Spinal cord (tissue), 10 donors: ENCODE results near the gene PRR12. TPM values are rescaled to one million over a fixed set of nuclear protein-coding genes. Genes with fewer than 3 reads are reported as not detected.

Source experiments
- DNase-seq, 6 donors: peaks; one replicate each; pipeline versions ENCODE4 v3.0.0 to v3.0.0-alpha.2; 2013 to 2015; ENCODE audit warnings: low spot score in 6 of 6, low read depth in 4 of 6
- H3K27ac ChIP-seq: one replicate; pipeline ENCODE4 v1.5.1; 2013; ENCODE audit warnings: low read depth, low read length, control low read depth
- H3K27me3 ChIP-seq: one replicate; pipeline ENCODE4 v1.6.1; 2013; ENCODE audit warnings: low read length; ENCODE audit not compliant: control insufficient read depth, insufficient read depth
- H3K36me3 ChIP-seq: one replicate; pipeline ENCODE4 v1.6.1; 2013; ENCODE audit warnings: low read length; ENCODE audit not compliant: control insufficient read depth, insufficient read depth
- H3K4me1 ChIP-seq: one replicate; pipeline ENCODE4 v1.6.1; 2013; ENCODE audit warnings: low read length; ENCODE audit not compliant: control insufficient read depth, insufficient read depth
- H3K4me3 ChIP-seq: one replicate; pipeline ENCODE4 v1.5.1; 2013; ENCODE audit warnings: low read depth, low read length, control low read depth
- H3K9me3 ChIP-seq: one replicate; pipeline ENCODE4 v1.6.1; 2013; ENCODE audit warnings: low read length; ENCODE audit not compliant: control insufficient read depth, insufficient read depth
- WGBS: methylation state at CpG from one replicate; pipeline ENCODE4 v1.1.5; 2013; ENCODE audit warnings: missing lambda C conversion rate; ENCODE audit not compliant: insufficient coverage; 5-methylcytosine and 5-hydroxymethylcytosine counted together
- polyA plus RNA-seq, 2 donors: library from polyadenylated mRNA; unstranded; fragments of 120-200 nt; gene quantifications; one replicate each; pipeline ENCODE4 v1.2.1, GENCODE V29; 2013; ENCODE audit not compliant: insufficient read length in 2 of 2
- total RNA-seq, 2 donors: library from RNA; depleted of rRNA in 1 of 2; stranded (reverse); fragments of 120-200 nt in 1 of 2; fragments of >200 nt in 1 of 2; gene quantifications; one replicate each; pipeline versions ENCODE4 v1.2.3 to v1.2.4, GENCODE V29; 2013 to 2014
- donor health status: healthy.

PRR12 gene
- total and polyA plus RNA-seq, 4 donors, result 6.6 to 42.3 (median 22.9) TPM

- Histone ChIP-seq H3K27me3 (no peaks in the 10 kb centered on the region), H3K9me3 (no peaks in the 10 kb centered on the region), H3K4me3 (no peak overlapping the region), H3K36me3 (peaks cover 23% of the 10 kb centered on the region), H3K27ac (no peak overlapping the region), H3K4me1 (peaks cover 4% of the 10 kb centered on the region)
- no peak for DNase-seq
- no CpG with 5 or more reads among the region's 2 CpGs for WGBS
Observed at GRCh38 chr19:49574206-49574755, 16.7 kb upstream of the PRR12 start.

DNA sequence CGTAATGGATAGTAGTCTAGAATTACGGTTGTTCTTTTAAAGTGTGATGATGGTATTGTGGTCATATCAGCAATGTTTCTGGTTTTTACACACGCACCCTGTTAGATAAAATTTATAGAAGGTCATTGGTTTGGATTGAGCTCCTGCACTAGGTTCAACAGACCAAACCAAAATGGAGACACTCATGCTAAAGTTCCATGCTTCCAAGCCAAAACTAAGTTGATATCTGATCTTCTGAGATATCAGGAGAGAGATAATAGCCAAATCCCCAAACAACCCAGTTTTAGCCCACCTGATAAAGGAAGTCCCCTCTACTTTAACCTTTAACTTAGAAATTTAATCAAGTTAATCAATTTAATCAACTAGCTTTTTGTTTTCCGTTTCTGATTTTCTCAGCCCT lies 11.8 kb upstream of the PRR12 start:
- no CpG with 5 or more reads among the region's 4 CpGs for WGBS
- H3K4me3 ChIP-seq, result no peak overlapping the region
- peaks cover 13% of the 10 kb centered on the region for H3K4me1 ChIP-seq
- DNase-seq, result no peak
- no peak overlapping the region for H3K27ac ChIP-seq
- peaks cover 15% of the 10 kb centered on the region for H3K36me3 ChIP-seq
- H3K9me3 ChIP-seq, result no peaks in the 10 kb centered on the region
- no peaks in the 10 kb centered on the region for H3K27me3 ChIP-seq

DNA sequence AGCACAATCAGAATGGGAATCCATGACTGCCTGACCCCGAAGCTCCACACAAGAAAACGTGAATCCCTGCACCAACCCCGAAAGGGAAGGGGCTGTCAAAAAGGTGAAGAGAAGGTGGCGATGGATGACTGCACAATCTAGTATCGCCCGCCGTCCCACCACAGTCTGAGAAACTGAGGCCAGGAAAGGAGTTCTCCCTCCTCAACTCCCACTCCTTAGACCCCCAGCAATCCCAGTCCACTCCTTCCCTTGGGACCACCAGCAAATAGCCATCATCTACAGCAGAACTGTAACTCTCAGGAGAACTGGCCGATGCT lies 11.1 kb upstream of the PRR12 start:
- no peaks in the 10 kb centered on the region for H3K27me3 ChIP-seq
- 0% methylated on average over 2 of the region's 8 CpGs for WGBS
- H3K4me1 ChIP-seq, result peaks cover 16% of the 10 kb centered on the region
- peak overlapping the region; percentile 92 for H3K4me3 ChIP-seq
- peaks cover 10% of the 10 kb centered on the region for H3K36me3 ChIP-seq
- DNase-seq, result no peak
- H3K9me3 ChIP-seq, result no peaks in the 10 kb centered on the region
- peak overlapping the region; percentile 69 for H3K27ac ChIP-seq

- Histone ChIP-seq H3K27me3 (no peaks in the 10 kb centered on the region), H3K4me1 (peaks cover 21% of the 10 kb centered on the region), H3K36me3 (peaks cover 8% of the 10 kb centered on the region), H3K27ac (peak within 1 kb of the TSS; percentile 69), H3K4me3 (peak within 1 kb of the TSS; percentile 92), H3K9me3 (no peaks in the 10 kb centered on the region)
- DNase-seq, result peak in 5 of 6 donors; percentile 90 to 99 (median 94)
- 6% methylated on average over 17 of the region's 31 CpGs for WGBS
Observed at GRCh38 chr19:49580264-49581006, 10.5 kb upstream of the PRR12 start, which contains the start of gene NOSIP. TSS of gene NOSIP (minus strand) at chr19:49580556. CDS start at chr19:49560691, 19,865 bp downstream.

- H3K36me3 ChIP-seq, result peaks cover 3% of the 10 kb centered on the region
- WGBS, result 18% methylated on average over 8 of the region's 15 CpGs
Observed at GRCh38 chr19:49581007-49581508, 9.9 kb upstream of the PRR12 start, which contains the start of gene PRRG2. TSS of gene PRRG2 (plus strand) at chr19:49581316. CDS start at chr19:49583220, 1,904 bp downstream.

DNA sequence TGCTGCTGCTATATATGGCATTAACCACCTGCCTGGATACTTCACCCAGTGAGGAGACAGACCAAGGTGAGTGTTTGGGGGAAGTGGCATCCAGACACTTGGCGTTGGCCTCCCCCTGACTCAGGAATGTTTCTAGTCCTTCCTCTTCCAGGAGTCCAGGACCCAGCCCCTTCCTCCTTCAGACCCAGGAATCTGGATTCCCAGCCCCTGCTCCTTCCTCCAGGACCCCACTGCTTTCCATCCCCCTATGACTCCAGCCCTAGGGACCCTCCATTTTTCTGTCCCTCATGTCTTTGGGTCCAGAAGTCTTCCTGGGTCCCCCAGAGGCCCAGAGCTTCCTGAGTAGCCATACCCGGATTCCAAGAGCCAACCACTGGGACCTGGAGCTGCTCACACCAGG lies 7.7 kb upstream of the PRR12 start:
- Histone ChIP-seq H3K27me3 (no peaks in the 10 kb centered on the region), H3K27ac (no peak overlapping the region), H3K36me3 (no peaks in the 10 kb centered on the region), H3K9me3 (no peaks in the 10 kb centered on the region), H3K4me3 (no peak overlapping the region), H3K4me1 (peaks cover 24% of the 10 kb centered on the region)
- WGBS, result no CpG with 5 or more reads among the region's 2 CpGs
- no peak for DNase-seq

More at GRCh38 chr19:49581007-49581508, 9.9 kb upstream of the PRR12 start, which contains the start of gene PRRG2:
- no peak for DNase-seq
- Histone ChIP-seq H3K4me1 (peaks cover 24% of the 10 kb centered on the region), H3K27me3 (no peaks in the 10 kb centered on the region), H3K27ac (peak within 1 kb of the TSS; percentile 69), H3K4me3 (peak within 1 kb of the TSS; percentile 92), H3K9me3 (no peaks in the 10 kb centered on the region)

DNA sequence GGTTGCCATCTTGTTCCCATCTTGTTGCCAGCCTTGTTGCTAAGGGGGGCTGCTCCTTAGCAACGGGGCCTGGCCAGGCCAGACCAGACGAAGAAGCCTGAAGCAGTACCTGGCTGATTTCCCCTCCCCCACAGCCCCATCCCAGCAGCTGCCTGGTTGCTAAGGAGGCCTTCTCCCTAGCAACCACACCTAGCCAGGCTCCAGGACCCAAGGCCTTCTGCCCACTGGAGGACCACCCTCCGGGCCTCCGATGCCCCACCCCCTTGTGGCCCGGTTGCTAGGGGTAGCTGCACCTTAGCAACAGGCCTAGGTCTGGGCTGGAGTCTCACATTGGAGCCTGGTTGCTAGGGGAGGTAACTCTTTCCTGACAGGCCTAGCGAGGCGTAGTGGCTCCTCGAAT lies 6.0 kb upstream of the PRR12 start:
- H3K4me1 ChIP-seq, result peaks cover 22% of the 10 kb centered on the region
- H3K27ac ChIP-seq, result no peak overlapping the region
- 21% methylated on average over 8 of the region's 8 CpGs for WGBS
- H3K4me3 ChIP-seq, result no peak overlapping the region
- H3K36me3 ChIP-seq, result no peaks in the 10 kb centered on the region
- no peaks in the 10 kb centered on the region for H3K9me3 ChIP-seq
- DNase-seq, result peak in 3 of 6 donors; percentile 26 to 86 (median 45)
- no peaks in the 10 kb centered on the region for H3K27me3 ChIP-seq

- H3K4me3 ChIP-seq, result no peak overlapping the region
- peaks cover 3% of the 10 kb centered on the region for H3K36me3 ChIP-seq
- H3K4me1 ChIP-seq, result peaks cover 24% of the 10 kb centered on the region
- no peak for DNase-seq
- H3K9me3 ChIP-seq, result no peaks in the 10 kb centered on the region
- 87% methylated on average over 7 of the region's 8 CpGs for WGBS
- H3K27ac ChIP-seq, result no peak overlapping the region
- H3K27me3 ChIP-seq, result no peaks in the 10 kb centered on the region
Observed at GRCh38 chr19:49587227-49587626, 3.8 kb upstream of the PRR12 start.

DNA sequence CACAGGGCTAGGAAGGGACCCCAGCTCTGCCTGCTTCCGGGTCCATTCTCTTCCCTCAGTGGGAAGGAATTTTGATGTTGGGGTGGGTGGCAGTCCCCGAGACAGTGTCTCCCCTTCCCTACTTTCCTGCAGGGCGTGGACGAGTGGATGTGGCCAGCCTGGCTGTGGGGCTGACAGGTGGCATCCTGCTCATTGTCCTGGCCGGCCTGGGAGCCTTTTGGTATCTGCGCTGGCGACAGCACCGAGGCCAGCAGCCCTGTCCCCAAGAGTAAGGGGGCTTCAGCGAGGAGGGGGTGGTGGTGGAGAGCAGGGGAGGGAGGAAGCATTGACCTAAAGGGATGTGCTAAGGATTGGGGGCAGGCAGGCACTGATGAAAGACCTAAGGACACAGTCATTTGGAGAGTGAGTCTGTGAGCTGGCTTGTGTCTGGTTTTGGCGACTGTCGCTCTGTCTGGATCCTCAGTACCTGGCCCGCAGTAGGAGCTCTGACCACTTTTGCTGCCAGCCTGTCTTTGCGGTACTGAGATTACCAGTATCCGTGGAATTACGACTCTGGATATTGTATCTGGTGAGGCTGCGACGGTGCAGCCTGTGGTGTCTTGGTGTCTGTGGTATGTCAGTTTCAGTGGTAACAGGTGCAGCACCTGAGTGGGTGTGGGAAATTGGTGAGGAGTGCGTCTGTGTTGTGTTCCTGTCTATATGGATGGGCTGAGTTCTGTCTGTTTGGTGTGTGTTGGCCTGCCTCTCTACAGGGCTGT lies 2.4 kb upstream of the PRR12 start:
- peaks cover 3% of the 10 kb centered on the region for H3K36me3 ChIP-seq
- no peaks in the 10 kb centered on the region for H3K9me3 ChIP-seq
- H3K27me3 ChIP-seq, result no peaks in the 10 kb centered on the region
- H3K4me1 ChIP-seq, result peaks cover 37% of the 10 kb centered on the region
- no peak overlapping the region for H3K27ac ChIP-seq
- no peak for DNase-seq
- no peak overlapping the region for H3K4me3 ChIP-seq
- 90% methylated on average over 16 of the region's 18 CpGs for WGBS
